ENCODE results near the gene VPS72. TPM values are rescaled to one million over a fixed set of nuclear protein-coding genes. Genes with fewer than 3 reads are reported as not detected.
A peak's percentile ranks its signal among the peaks of the same experiment; 100 is the strongest.

VPS72 gene
- total RNA-seq, 1 donor from 2014 or later = 42.6 TPM

DNA sequence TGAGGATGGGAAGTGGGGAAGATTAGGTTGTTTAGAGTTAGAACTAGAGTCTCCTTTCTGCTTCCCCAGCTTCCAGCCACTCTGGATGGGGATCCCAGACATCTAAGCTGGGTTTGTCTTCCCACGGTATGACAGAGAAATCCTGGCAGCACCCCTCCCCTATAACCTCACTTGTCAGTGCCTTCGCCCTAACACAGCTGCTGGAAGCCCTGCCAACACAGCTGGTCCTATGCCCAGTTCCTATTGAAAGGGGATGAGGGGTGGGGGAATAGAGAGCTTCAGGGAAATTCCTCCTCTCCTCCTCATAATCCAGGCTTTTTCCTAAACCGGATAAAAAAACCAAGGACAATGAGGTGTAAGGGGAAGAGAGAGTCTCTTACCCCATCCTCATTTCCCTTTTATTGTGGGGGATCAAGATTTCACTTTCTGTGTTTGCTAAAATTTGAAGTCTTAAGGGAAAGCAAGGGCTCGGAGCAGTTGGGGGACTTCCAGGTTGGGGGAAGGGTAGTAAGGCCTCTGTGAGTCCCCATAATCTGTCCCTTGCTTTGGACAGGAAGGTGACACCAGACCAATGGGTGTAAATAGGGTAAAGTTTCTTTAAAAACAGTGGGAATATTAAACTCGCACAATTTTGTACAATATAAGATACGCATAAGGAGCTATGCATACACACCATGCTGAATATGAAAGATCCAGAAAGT is 14.8 kb downstream of the VPS72 start:
- Histone ChIP-seq H3K4me3 (no peak overlapping the region), H3K36me3 (peaks cover 68% of the 10 kb centered on the region), H3K27ac (no peak overlapping the region), H3K27me3 (no peaks in the 10 kb centered on the region), H3K9me3 (no peaks in the 10 kb centered on the region), H3K4me1 (no peaks in the 10 kb centered on the region)
- ATAC-seq (no peak), DNase-seq (no peak)
- intact Hi-C loops (cut with DNase I) = no loop called here
- TF ChIP-seq, protein P1, sequence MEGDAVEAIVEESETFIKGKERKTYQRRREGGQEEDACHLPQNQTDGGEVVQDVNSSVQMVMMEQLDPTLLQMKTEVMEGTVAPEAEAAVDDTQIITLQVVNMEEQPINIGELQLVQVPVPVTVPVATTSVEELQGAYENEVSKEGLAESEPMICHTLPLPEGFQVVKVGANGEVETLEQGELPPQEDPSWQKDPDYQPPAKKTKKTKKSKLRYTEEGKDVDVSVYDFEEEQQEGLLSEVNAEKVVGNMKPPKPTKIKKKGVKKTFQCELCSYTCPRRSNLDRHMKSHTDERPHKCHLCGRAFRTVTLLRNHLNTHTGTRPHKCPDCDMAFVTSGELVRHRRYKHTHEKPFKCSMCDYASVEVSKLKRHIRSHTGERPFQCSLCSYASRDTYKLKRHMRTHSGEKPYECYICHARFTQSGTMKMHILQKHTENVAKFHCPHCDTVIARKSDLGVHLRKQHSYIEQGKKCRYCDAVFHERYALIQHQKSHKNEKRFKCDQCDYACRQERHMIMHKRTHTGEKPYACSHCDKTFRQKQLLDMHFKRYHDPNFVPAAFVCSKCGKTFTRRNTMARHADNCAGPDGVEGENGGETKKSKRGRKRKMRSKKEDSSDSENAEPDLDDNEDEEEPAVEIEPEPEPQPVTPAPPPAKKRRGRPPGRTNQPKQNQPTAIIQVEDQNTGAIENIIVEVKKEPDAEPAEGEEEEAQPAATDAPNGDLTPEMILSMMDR (IDR thresholded peaks at IDR 0.05) = no peak

DNA sequence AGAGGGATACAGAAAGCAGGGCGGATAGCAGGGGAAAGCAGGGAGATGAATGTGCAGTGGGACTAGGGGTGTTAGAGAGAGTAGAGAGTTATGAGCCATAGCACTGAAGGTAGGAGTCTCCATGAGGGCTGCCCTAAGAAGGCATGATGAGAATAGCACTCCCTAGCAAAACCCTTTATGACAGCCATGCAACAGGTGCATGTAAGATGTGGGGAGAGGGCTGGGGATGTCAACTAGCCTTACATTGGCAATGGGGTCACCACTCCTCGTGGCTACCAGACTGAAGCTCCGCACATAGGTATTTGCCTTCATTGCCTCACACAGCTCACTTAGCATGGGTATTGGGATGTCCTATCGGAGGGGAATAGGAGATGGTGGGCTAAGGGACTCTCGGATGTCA is 18.8 kb downstream of the VPS72 start:
- no peak for DNase-seq
- no peak overlapping the region for H3K27ac ChIP-seq
- TF ChIP-seq, protein P1 (IDR thresholded peaks at IDR 0.05) = no peak
- no peaks in the 10 kb centered on the region for H3K9me3 ChIP-seq
- no peaks in the 10 kb centered on the region for H3K27me3 ChIP-seq
- no peak overlapping the region for H3K4me3 ChIP-seq
- no peak for ATAC-seq
- intact Hi-C loops (cut with DNase I) = no loop called here
- H3K4me1 ChIP-seq = peaks cover 11% of the 10 kb centered on the region
- H3K36me3 ChIP-seq = peaks cover 57% of the 10 kb centered on the region

DNA sequence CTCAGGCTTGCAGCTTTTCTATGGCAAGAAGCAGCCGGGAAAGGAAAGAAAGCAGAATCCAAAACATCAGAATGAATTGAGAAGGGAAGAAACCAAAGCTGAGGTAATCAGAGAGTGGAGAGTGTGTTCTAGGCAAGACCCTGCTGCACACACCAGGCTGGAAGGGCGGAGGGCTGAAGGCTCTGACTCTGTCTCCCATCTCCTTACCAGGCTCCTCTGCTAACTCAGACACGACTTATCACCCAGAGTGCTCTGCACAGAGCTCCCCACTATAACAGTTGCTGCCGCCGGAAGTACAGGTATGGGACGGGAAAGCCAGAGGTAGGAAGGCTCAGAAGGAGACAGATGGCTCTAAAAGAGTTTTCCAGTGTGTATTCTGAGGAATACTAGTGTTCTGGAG is 22.9 kb downstream of the VPS72 start:
- H3K4me1 ChIP-seq = peaks cover 16% of the 10 kb centered on the region
- no peaks in the 10 kb centered on the region for H3K9me3 ChIP-seq
- ATAC-seq (no peak), DNase-seq (no peak)
- no peak overlapping the region for H3K27ac ChIP-seq
- H3K27me3 ChIP-seq = no peaks in the 10 kb centered on the region
- H3K36me3 ChIP-seq = peaks cover 35% of the 10 kb centered on the region
- TF ChIP-seq, protein P1 (IDR thresholded peaks at IDR 0.05) = no peak
- no peak overlapping the region for H3K4me3 ChIP-seq
- intact Hi-C loops (cut with DNase I) = no loop called here

DNA sequence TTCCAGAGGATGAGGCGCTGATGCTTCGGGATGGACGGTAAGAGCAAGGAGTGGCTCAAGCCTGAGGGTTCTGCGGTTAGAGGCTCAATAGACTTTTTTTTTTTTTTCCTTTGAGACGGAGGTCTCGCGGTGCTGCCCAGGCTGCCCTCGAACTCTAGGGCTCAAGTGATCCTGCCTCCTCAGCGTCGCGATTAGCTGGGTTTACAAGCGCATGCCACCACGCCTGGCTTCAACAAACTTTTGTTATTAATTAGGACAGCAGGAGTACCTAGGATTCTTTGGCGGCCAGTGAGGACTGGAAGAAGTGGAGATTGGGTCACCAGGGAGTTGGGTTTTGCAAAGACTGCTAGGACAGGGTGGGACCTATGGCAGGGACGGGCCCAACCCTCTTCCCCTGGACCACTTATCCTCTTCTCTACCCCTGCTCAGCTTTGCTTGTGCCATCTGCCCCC is 23.5 kb downstream of the VPS72 start:
- DNase-seq (no peak), ATAC-seq (peak; percentile 1)
- Histone ChIP-seq H3K4me3 (peak overlapping the region; percentile 73), H3K27ac (peak overlapping the region; percentile 78), H3K36me3 (peaks cover 35% of the 10 kb centered on the region), H3K9me3 (no peaks in the 10 kb centered on the region), H3K4me1 (peaks cover 16% of the 10 kb centered on the region), H3K27me3 (no peaks in the 10 kb centered on the region)
- TF ChIP-seq, protein P1 (IDR thresholded peaks at IDR 0.05) = no peak
- intact Hi-C loops (cut with DNase I) = no loop called here

DNA sequence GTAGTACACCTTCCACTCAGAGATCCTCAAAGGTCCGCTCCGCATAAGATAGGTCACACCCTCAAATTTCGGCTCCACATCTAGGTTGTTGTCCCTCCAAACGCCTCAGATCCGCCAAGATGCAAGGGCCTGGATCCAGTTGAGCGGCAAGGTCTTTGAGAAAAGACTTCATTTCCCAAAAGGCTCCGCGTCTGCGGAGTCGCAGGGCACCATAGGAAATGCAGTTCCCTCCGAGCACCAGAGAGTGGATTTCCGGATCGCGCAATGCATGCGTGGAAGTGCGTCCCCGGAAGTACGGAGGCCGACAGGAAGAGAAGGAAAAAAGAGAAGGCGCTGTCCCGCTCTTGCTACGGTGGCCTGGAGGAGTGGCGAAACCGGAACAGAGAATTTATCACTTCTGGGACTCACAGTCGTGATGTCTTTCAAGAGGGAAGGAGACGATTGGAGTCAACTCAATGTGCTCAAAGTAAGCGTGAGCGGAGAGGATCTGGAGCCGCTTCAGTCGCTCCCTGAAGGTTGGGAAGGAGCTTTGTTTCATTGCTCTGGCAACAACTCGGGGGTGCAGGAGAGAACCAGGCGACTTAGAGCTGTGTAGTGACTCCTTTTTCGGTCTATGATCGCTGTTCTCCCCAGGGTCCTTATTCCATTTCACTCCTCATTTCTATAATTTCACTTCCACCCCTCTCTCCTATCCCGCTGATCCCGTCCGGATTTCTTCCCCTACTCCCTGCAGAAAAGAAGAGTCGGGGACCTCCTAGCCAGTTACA is 24.1 kb downstream of the VPS72 start, which contains the start of the genes LYSMD1 and SCNM1:
TSS of gene LYSMD1 (minus strand) at position 165 of the 767 bp plus-strand sequence. CDS start 644 bp downstream, outside the sequence.
TSS of gene SCNM1 (plus strand) at position 407 of the 767 bp plus-strand sequence. CDS start at position 416, 9 bp downstream.
- no peaks in the 10 kb centered on the region for H3K9me3 ChIP-seq
- peak within 1 kb of the TSS; percentile 86 for H3K27ac ChIP-seq
- peaks cover 16% of the 10 kb centered on the region for H3K4me1 ChIP-seq
- peaks cover 41% of the 10 kb centered on the region for H3K36me3 ChIP-seq
- ATAC-seq (peak; percentile 97), DNase-seq (peak; percentile 96)
- no peaks in the 10 kb centered on the region for H3K27me3 ChIP-seq
- TF ChIP-seq, protein P1 (IDR thresholded peaks at IDR 0.05) = no peak
- H3K4me3 ChIP-seq = peak within 1 kb of the TSS; percentile 73
- intact Hi-C loops (cut with DNase I) = no loop called here

All from upper lobe of right lung (tissue), 1 donor.